H9 (cell line): ENCODE measurements around the gene RIC1. TPM values are rescaled to one million over a fixed set of nuclear protein-coding genes. Genes with fewer than 3 reads are reported as not detected.

Experiments
- DNase-seq: peaks from one replicate; pipeline ENCODE4 v3.0.0-alpha.2; 2017
- H2AFZ ChIP-seq: one replicate; pipeline ENCODE4 v1.6.1; 2013; ENCODE audit warnings: mild to moderate bottlenecking, low read length, control low read depth, moderate library complexity
- H2AK5ac ChIP-seq: 2 replicates; pipeline ENCODE4 v1.6.1; 2013; ENCODE audit warnings: low read length, control low read depth, mixed read lengths; ENCODE audit not compliant: insufficient read length
- H2BK120ac ChIP-seq: one replicate; pipeline ENCODE4 v1.6.1; 2013; ENCODE audit warnings: low read depth, mild to moderate bottlenecking, low read length, control low read depth, inconsistent platforms; ENCODE audit not compliant: poor library complexity, severe bottlenecking
- H2BK12ac ChIP-seq: 2 replicates; pipeline ENCODE4 v1.6.1; 2013; ENCODE audit warnings: low read length, control low read depth, mixed read lengths, low read depth; ENCODE audit not compliant: insufficient read length
- H2BK15ac ChIP-seq: 2 replicates; pipeline ENCODE4 v1.6.1; 2013; ENCODE audit warnings: low read depth, low read length, control low read depth
- H2BK20ac ChIP-seq: one replicate; pipeline ENCODE4 v1.6.1; 2013; ENCODE audit warnings: low read depth, mild to moderate bottlenecking, low read length, control low read depth, inconsistent platforms; ENCODE audit not compliant: poor library complexity, severe bottlenecking
- H2BK5ac ChIP-seq: 2 replicates; pipeline ENCODE4 v1.6.1; 2013; ENCODE audit warnings: low read length, control low read depth, mixed read lengths; ENCODE audit not compliant: insufficient read length
- H3K14ac ChIP-seq: 2 replicates; pipeline ENCODE4 v1.6.1; 2013; ENCODE audit warnings: low read length, control low read depth; ENCODE audit not compliant: insufficient read depth
- H3K18ac ChIP-seq: 2 replicates; pipeline ENCODE4 v1.6.1; 2013; ENCODE audit warnings: low read depth, mild to moderate bottlenecking, mixed read lengths, low read length, control low read depth; ENCODE audit not compliant: insufficient read length
- H3K23ac ChIP-seq: 2 replicates; pipeline ENCODE4 v1.6.1; 2013; ENCODE audit warnings: low read length, control low read depth, mixed read lengths, low read depth; ENCODE audit not compliant: insufficient read length
- H3K23me2 ChIP-seq: 2 replicates; pipeline ENCODE4 v1.6.1; 2013; ENCODE audit warnings: low read depth, mild to moderate bottlenecking, mixed read lengths, low read length, control low read depth; ENCODE audit not compliant: insufficient read length, poor library complexity, severe bottlenecking
- H3K27ac ChIP-seq: 2 replicates; pipeline ENCODE4 v1.5.1; 2013; ENCODE audit warnings: low read length, control low read depth, mixed read lengths, low read depth; ENCODE audit not compliant: insufficient read length
- H3K27me3 ChIP-seq: 2 replicates; pipeline ENCODE4 v1.6.1; 2013; ENCODE audit warnings: low read length, control low read depth, inconsistent platforms; ENCODE audit not compliant: insufficient read depth
- H3K4ac ChIP-seq: 2 replicates; pipeline ENCODE4 v1.6.1; 2013; ENCODE audit warnings: low read depth, mild to moderate bottlenecking, control low read depth, inconsistent platforms, low read length, moderate library complexity
- H3K4me1 ChIP-seq: 2 replicates; pipeline ENCODE4 v1.6.1; 2013; ENCODE audit warnings: low read length, control low read depth, inconsistent platforms; ENCODE audit not compliant: insufficient read depth
- H3K4me2 ChIP-seq: 2 replicates; pipeline ENCODE4 v1.6.1; 2013; ENCODE audit warnings: low read length, control low read depth, mixed read lengths; ENCODE audit not compliant: insufficient read length, insufficient read depth
- H3K56ac ChIP-seq: 2 replicates; pipeline ENCODE4 v1.6.1; 2013; ENCODE audit warnings: low read depth, mild to moderate bottlenecking, mixed read lengths, low read length, control low read depth; ENCODE audit not compliant: insufficient read length
- H3K79me1 ChIP-seq: 2 replicates; pipeline ENCODE4 v1.6.1; 2013; ENCODE audit warnings: low read depth, mild to moderate bottlenecking, moderate library complexity, low read length, control low read depth, inconsistent platforms; ENCODE audit not compliant: insufficient read depth, poor library complexity, severe bottlenecking
- H3K79me2 ChIP-seq: 2 replicates; pipeline ENCODE4 v1.6.1; 2013; ENCODE audit warnings: low read length, control low read depth, inconsistent platforms; ENCODE audit not compliant: insufficient read depth
- H3K9ac ChIP-seq: 2 replicates; pipeline ENCODE4 v1.6.1; 2013; ENCODE audit warnings: low read length, control low read depth, mixed read lengths; ENCODE audit not compliant: insufficient read length; ENCODE audit errors: extremely low read depth
- H3K9me3 ChIP-seq: one replicate; pipeline ENCODE4 v1.6.1; 2013; ENCODE audit warnings: low read depth, low read length, inconsistent platforms; ENCODE audit not compliant: control insufficient read depth
- H3T11ph ChIP-seq: one replicate; pipeline ENCODE4 v1.6.1; 2013; ENCODE audit warnings: mild to moderate bottlenecking, low read length, control low read depth, inconsistent platforms
- H4K20me1 ChIP-seq: one replicate; pipeline ENCODE4 v1.6.1; 2013; ENCODE audit not compliant: control insufficient read depth, insufficient read length, insufficient read depth
- H4K5ac ChIP-seq: 2 replicates; pipeline ENCODE4 v1.6.1; 2013; ENCODE audit warnings: low read depth, mild to moderate bottlenecking, mixed read lengths, low read length, control low read depth; ENCODE audit not compliant: insufficient read length
- H4K8ac ChIP-seq: replicated peaks from 2 replicates; pipeline ENCODE4 v1.6.1; 2013; ENCODE audit warnings: low read length, control low read depth, mixed read lengths, low read depth; ENCODE audit not compliant: insufficient read length
- H4K91ac ChIP-seq: 2 replicates; pipeline ENCODE4 v1.6.1; 2013; ENCODE audit warnings: low read depth, mild to moderate bottlenecking, moderate library complexity, mixed read lengths, low read length, control low read depth; ENCODE audit not compliant: insufficient read length
- H3K27ac Mint-ChIP-seq, 3 experiments: 2 replicates in 2 of 3; 3 replicates in 1 of 3; pipeline ENCODE4 v1.8.0; 2020 to 2021; ENCODE audit warnings: mixed read lengths in 3 of 3, mild to moderate bottlenecking in 1 of 3, moderate library complexity in 1 of 3
- H3K27me3 Mint-ChIP-seq: 2 replicates; pipeline ENCODE4 v1.8.0; 2021; ENCODE audit warnings: low read depth, mild to moderate bottlenecking, moderate library complexity, mixed read lengths
- H3K36me3 Mint-ChIP-seq, 3 experiments: 2 replicates in 2 of 3; 3 replicates in 1 of 3; pipeline ENCODE4 v1.8.0; 2020 to 2021; ENCODE audit warnings: low read depth in 3 of 3, mixed read lengths in 3 of 3; ENCODE audit not compliant: insufficient read depth in 1 of 3
- H3K4me1 Mint-ChIP-seq, 2 experiments: 2 replicates each; pipeline ENCODE4 v1.8.0; 2020; ENCODE audit warnings: mixed read lengths in 2 of 2
- H3K4me3 Mint-ChIP-seq, 2 experiments: 2 replicates in 1 of 2; 3 replicates in 1 of 2; pipeline ENCODE4 v1.8.0; 2020 to 2021; ENCODE audit warnings: mild to moderate bottlenecking in 2 of 2, mixed read lengths in 2 of 2, moderate library complexity in 1 of 2
- H3K9me3 Mint-ChIP-seq, 2 experiments: 2 replicates in 1 of 2; 3 replicates in 1 of 2; pipeline ENCODE4 v1.8.0; 2020; ENCODE audit warnings: mild to moderate bottlenecking in 2 of 2, mixed read lengths in 2 of 2, moderate library complexity in 1 of 2
- WGBS: extraction: QIAGEN DNeasy Blood & Tissue Kit; methylation state at CpG from one replicate; pipeline ENCODE4 v1.1.7; 2013; ENCODE audit warnings: missing lambda C conversion rate, low lambda C conversion rate, mixed read lengths; ENCODE audit not compliant: insufficient read length; ENCODE audit errors: extremely low coverage; 5-methylcytosine and 5-hydroxymethylcytosine counted together
- total RNA-seq: library from RNA; stranded (reverse); gene quantifications from 2 replicates; pipeline ENCODE4 v1.2.1, GENCODE V29; 2021
- TF ChIP-seq, protein P1 (sequence below): fragments of 200-600 bp; sonication (generic); conservative IDR thresholded peaks from 3 replicates; pipeline ENCODE4 v1.8.0; 2021; ENCODE audit warnings: antibody characterized with exemption, mild to moderate bottlenecking

Gene RIC1
- total RNA-seq, 1 experiment from 2014 or later, result 13.7 TPM

DNA sequence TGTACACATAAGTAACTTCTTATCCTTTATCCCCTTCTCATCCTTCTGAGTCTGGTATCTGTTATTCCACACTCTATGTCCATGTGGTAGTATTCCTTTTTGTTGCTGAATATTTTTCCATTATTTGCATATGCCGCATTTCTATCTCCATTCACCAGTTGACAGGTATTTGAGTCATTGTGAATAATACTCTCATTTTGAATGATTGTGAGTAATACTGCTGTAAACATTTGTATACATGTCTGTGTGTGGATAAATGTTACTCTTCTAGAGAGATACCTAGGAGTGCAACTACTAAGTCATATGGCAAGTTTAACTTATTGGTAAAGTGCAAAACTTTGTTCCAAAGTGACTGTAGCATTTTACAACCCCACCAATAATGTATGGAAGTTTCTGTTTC is 15.6 kb downstream of the RIC1 start:
- H2AFZ ChIP-seq, result no peak overlapping the region
- no peak overlapping the region for H3K18ac ChIP-seq
- Mint-ChIP-seq H3K4me3 (no peak overlapping the region), H3K27me3 (no peaks in the 10 kb centered on the region), H3K36me3 (peaks cover 0 to 6% (median 4%) of the 10 kb centered on the region in 3 experiments; a peak in 4 of 7 replicates), H3K4me1 (0 out of 4 replicates have a peak, but pooled peaks cover 0 to 3% of the 10 kb centered on the region in 2 experiments), H3K27ac (no peak overlapping the region), H3K9me3 (peaks cover 2% of the 10 kb centered on the region in 2 experiments; a peak in 4 of 5 replicates)
- no peak overlapping the region for H3K27ac ChIP-seq
- H3K4me2 ChIP-seq, result no peak overlapping the region
- H3K27me3 ChIP-seq, result no peaks in the 10 kb centered on the region
- H4K91ac ChIP-seq, result no peak overlapping the region
- no peak overlapping the region for H2BK15ac ChIP-seq
- H2BK20ac ChIP-seq, result no peak overlapping the region
- no peaks in the 10 kb centered on the region for H3K23me2 ChIP-seq
- H3K9ac ChIP-seq, result no peak overlapping the region
- no peak overlapping the region for H3T11ph ChIP-seq
- no peak overlapping the region for H4K5ac ChIP-seq
- TF ChIP-seq, protein P1, sequence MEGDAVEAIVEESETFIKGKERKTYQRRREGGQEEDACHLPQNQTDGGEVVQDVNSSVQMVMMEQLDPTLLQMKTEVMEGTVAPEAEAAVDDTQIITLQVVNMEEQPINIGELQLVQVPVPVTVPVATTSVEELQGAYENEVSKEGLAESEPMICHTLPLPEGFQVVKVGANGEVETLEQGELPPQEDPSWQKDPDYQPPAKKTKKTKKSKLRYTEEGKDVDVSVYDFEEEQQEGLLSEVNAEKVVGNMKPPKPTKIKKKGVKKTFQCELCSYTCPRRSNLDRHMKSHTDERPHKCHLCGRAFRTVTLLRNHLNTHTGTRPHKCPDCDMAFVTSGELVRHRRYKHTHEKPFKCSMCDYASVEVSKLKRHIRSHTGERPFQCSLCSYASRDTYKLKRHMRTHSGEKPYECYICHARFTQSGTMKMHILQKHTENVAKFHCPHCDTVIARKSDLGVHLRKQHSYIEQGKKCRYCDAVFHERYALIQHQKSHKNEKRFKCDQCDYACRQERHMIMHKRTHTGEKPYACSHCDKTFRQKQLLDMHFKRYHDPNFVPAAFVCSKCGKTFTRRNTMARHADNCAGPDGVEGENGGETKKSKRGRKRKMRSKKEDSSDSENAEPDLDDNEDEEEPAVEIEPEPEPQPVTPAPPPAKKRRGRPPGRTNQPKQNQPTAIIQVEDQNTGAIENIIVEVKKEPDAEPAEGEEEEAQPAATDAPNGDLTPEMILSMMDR, result no peak
- no peaks in the 10 kb centered on the region for H4K20me1 ChIP-seq
- H3K14ac ChIP-seq, result no peak overlapping the region
- WGBS, result no CpG with 5 or more reads among the region's 1 CpG
- H3K4me1 ChIP-seq, result no peaks in the 10 kb centered on the region
- no peak overlapping the region for H2AK5ac ChIP-seq
- no peak overlapping the region for H4K8ac ChIP-seq
- H3K56ac ChIP-seq, result no peak overlapping the region
- H2BK5ac ChIP-seq, result no peak overlapping the region
- H2BK12ac ChIP-seq, result no peak overlapping the region
- H3K79me2 ChIP-seq, result peaks cover 17% of the 10 kb centered on the region; the same call in 1 of the 2 replicates
- H3K79me1 ChIP-seq, result no peaks in the 10 kb centered on the region
- no peak overlapping the region for H2BK120ac ChIP-seq
- no peak overlapping the region for H3K4ac ChIP-seq
- no peaks in the 10 kb centered on the region for H3K9me3 ChIP-seq
- DNase-seq, result no peak
- no peak overlapping the region for H3K23ac ChIP-seq
